ENCODE results near the gene HIC1. TPM values are rescaled to one million over a fixed set of nuclear protein-coding genes. Genes with fewer than 3 reads are reported as not detected.
A peak's percentile ranks its signal among the peaks of the same experiment; 100 is the strongest.

HIC1 gene
- total RNA-seq, 1 donor from 2014 or later = 1.3 TPM

DNA sequence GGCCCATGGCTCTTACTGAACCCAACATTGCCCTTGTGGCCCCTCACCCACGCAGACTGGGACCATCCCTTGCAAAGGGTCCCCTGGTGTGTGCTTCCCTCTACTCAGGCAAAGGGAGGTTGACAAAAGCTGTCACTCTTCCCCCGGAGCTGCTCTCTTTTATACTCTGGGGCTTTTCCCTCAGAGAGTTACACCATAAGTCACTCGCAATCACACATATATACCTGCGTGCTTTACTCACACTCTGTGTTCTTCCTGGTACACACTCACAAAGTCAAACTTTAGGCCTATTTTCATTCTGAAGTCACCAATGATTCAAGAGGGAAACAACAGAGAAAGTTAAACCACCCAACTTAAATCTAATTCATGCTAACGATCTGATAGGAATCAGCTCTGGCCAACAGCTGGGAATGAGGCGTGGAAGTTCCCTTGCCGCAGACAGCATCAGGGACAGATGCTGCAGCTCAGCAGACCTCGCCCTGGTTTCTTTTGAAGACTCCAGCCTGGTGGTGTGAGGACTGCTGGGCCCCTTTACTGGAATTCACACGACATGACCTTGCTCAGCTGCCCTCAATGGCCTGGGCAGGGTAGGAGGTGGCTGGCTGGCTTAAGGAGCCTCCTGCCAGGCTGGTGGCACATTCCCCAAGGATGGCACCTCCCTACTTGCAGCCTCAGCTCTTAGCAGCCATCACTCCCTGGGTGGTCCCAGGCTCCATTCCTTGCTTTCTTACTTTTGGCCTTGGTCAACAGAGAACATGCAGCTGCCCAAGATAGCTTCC, 27.3 kb downstream of the HIC1 start:
- FAIRE-seq (peak; percentile 50), DNase-seq (ENCODE audit: low read depth) (no peak)
- peaks cover 18% of the 10 kb centered on the region for H3K36me3 ChIP-seq (ENCODE audit: control insufficient read depth, insufficient read depth, low read length)
- H3K27me3 ChIP-seq (ENCODE audit: control insufficient read depth, insufficient read depth, low read length) = no peaks in the 10 kb centered on the region
- no peak overlapping the region for H3K4me3 ChIP-seq (ENCODE audit: low read depth, low read length)
- TF ChIP-seq, protein P1, sequence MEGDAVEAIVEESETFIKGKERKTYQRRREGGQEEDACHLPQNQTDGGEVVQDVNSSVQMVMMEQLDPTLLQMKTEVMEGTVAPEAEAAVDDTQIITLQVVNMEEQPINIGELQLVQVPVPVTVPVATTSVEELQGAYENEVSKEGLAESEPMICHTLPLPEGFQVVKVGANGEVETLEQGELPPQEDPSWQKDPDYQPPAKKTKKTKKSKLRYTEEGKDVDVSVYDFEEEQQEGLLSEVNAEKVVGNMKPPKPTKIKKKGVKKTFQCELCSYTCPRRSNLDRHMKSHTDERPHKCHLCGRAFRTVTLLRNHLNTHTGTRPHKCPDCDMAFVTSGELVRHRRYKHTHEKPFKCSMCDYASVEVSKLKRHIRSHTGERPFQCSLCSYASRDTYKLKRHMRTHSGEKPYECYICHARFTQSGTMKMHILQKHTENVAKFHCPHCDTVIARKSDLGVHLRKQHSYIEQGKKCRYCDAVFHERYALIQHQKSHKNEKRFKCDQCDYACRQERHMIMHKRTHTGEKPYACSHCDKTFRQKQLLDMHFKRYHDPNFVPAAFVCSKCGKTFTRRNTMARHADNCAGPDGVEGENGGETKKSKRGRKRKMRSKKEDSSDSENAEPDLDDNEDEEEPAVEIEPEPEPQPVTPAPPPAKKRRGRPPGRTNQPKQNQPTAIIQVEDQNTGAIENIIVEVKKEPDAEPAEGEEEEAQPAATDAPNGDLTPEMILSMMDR (IDR thresholded peaks at IDR 0.05; ENCODE audit: insufficient read depth, low read length, severe bottlenecking) = no peak

DNA sequence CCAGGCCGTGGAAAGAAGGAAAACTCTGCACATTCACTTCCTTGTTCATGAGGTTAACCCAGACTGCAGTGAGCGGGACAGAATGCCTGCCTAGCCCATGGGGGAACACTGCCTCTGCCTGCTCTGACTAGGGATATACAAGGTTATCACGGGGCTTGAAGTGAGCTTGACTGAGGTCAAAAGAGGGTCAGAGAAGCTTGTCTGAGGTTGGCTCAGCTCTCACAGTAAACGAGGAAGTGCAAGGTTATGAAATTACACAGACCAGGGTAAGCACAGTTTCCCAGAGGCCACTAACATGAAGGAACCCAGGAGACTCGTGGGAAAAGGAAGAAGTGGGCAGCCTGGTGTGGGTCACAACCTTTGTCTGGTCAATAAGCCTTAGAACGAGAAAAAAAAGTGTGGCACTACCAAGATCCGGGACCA, 28.7 kb downstream of the HIC1 start:
- DNase-seq (ENCODE audit: low read depth) (no peak), FAIRE-seq (no peak)
- TF ChIP-seq, protein P1 (IDR thresholded peaks at IDR 0.05; ENCODE audit: insufficient read depth, low read length, severe bottlenecking) = no peak
- H3K27me3 ChIP-seq (ENCODE audit: control insufficient read depth, insufficient read depth, low read length) = no peaks in the 10 kb centered on the region
- no peak overlapping the region for H3K4me3 ChIP-seq (ENCODE audit: low read depth, low read length)
- H3K36me3 ChIP-seq (ENCODE audit: control insufficient read depth, insufficient read depth, low read length) = peaks cover 18% of the 10 kb centered on the region

DNA sequence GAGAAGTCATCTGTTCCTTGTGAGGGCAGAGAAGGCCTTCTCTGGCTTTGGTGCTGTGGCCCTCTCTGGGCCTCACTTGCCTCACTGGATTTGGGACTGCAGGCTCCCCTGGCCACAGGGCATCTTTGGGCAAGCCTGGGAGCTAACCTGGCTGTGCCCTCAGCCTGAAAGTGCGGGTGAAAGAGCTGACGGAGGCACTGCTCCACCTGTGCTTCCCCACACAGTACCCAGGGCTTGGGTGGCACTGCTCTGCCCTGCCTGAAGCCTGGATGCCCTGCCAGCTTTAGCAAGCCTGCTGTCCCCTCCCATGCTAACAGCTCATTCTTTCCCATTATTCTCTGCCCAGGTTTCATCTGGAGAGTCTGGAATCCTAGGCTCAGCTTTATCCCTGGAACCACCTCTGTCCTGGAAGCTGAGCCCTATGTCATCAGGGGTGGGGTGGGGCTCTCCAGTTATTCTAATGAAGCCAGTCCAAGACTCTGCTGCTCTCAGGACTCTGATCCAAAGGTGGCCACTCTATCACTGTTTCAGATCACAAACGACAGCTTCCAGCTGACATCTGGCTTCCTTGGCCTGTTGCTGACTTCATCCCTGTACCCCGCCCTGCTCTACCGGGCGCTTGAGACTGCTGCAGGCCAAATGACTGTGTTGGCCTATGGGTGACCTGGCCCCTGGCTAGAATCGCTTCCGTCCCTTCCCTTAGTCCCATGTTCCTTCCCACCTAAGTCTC, 29.3 kb downstream of the HIC1 start:
- TF ChIP-seq, protein P1 (IDR thresholded peaks at IDR 0.05; ENCODE audit: insufficient read depth, low read length, severe bottlenecking) = no peak

DNA sequence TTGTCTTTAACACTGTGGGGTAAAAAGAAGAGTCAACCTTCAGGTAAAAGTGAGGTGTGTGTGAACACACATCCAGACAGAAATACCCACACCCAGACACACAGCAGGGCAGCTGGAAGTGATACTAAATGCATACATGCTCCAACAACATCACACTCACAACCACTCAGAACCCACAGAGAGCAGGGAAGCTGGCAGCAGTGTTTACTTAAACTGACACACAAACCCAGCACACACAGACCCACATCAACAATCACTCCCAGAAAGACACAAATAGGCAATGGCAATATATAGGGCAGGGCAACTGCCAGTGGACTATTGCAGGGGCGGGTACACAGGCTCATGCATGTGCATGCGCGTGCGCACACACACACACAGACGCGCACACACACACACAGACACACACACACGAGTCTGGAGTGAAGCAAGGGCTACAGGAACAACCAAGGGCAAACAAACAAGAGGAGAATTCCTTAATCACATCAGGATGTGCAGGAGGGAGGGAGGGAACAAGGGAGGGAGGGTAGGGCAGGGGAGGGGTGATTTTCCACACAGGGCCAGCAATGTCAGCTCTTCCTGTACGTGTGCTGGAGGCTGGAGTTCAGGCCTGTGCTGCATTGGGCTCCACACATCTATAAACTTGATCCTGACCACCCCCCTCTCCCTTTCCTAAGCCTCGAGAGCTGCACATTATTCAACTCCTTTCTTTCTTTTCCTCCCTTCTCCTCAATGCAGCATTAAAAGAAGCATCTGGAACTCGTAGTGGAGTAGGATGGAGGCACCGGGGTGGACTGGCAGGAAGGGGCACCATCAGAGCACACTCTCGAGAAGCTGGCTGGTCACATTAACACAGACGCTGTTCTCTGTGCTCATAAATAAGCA, 30.1 kb downstream of the HIC1 start:
- peaks cover 18% of the 10 kb centered on the region for H3K36me3 ChIP-seq (ENCODE audit: control insufficient read depth, insufficient read depth, low read length)
- H3K4me3 ChIP-seq (ENCODE audit: low read depth, low read length) = no peak overlapping the region
- FAIRE-seq (peak; percentile 76), DNase-seq (ENCODE audit: low read depth) (peak; percentile 60)
- TF ChIP-seq, protein P1 (IDR thresholded peaks at IDR 0.05; ENCODE audit: insufficient read depth, low read length, severe bottlenecking) = no peak
- H3K27me3 ChIP-seq (ENCODE audit: control insufficient read depth, insufficient read depth, low read length) = no peaks in the 10 kb centered on the region

More for the DNA sequence above, 29.3 kb downstream of the HIC1 start:
- H3K27me3 ChIP-seq (ENCODE audit: control insufficient read depth, insufficient read depth, low read length) = no peaks in the 10 kb centered on the region
- H3K4me3 ChIP-seq (ENCODE audit: low read depth, low read length) = no peak overlapping the region
- H3K36me3 ChIP-seq (ENCODE audit: control insufficient read depth, insufficient read depth, low read length) = peaks cover 18% of the 10 kb centered on the region
- DNase-seq (ENCODE audit: low read depth) = peak; percentile 44
- no peak for FAIRE-seq

DNA sequence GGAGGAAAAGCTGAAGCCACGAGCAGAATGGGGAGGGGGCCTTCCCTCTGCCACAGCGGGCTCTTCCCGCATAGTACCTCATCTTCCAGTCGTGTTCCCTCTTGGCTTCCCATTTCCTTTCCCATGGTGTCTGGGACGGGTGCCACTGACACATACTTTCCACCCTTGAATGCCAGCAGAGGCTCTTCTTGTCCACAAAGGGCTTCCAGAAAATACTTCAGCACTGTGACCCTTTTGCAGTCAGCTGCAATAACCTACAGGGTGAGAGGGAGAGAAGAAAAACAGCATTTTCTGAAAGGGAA, 30.7 kb downstream of the HIC1 start:
- Histone ChIP-seq H3K27me3 (ENCODE audit: control insufficient read depth, insufficient read depth, low read length) (no peaks in the 10 kb centered on the region), H3K4me3 (ENCODE audit: low read depth, low read length) (no peak overlapping the region), H3K36me3 (ENCODE audit: control insufficient read depth, insufficient read depth, low read length) (peaks cover 18% of the 10 kb centered on the region)
- DNase-seq (ENCODE audit: low read depth) (no peak), FAIRE-seq (no peak)
- TF ChIP-seq, protein P1 (IDR thresholded peaks at IDR 0.05; ENCODE audit: insufficient read depth, low read length, severe bottlenecking) = no peak
